Thoracic aorta (tissue), 2 donors: ENCODE data around the gene MYRF. TPM values are rescaled to one million over a fixed set of nuclear protein-coding genes. Genes with fewer than 3 reads are reported as not detected.

ENCODE experiments used
- ATAC-seq: fragments of 150-250 bp; one replicate; pipeline ENCODE4 v1.8.0; 2017; ENCODE audit warnings: low read depth; ENCODE audit not compliant: insufficient number of reproducible peaks, low FRiP score
- DNase-seq: peaks from one replicate; pipeline ENCODE4 v3.0.0-alpha.2; 2020; ENCODE audit warnings: low spot score
- H3K27ac ChIP-seq, 2 donors: fragments of 200-600 bp; sonication (generic); 1 replicate in 1 of 2; 2 replicates in 1 of 2; pipeline ENCODE4 v1.5.1; 2016; ENCODE audit warnings: mild to moderate bottlenecking in 2 of 2, moderate library complexity in 2 of 2
- H3K27me3 ChIP-seq: fragments of 200-600 bp; sonication (generic); replicated peaks from 2 replicates; pipeline ENCODE4 v1.6.0; 2016; ENCODE audit warnings: mild to moderate bottlenecking; ENCODE audit not compliant: insufficient read depth
- H3K36me3 ChIP-seq: fragments of 200-600 bp; sonication (generic); one replicate; pipeline ENCODE4 v1.5.1; 2016
- H3K4me1 ChIP-seq, 2 donors: fragments of 200-600 bp; sonication (generic); 1 replicate in 1 of 2; 2 replicates in 1 of 2; pipeline versions ENCODE4 v1.5.1 to v1.6.0; 2016; ENCODE audit warnings: low read depth in 2 of 2, mild to moderate bottlenecking in 1 of 2; ENCODE audit not compliant: control insufficient read depth in 1 of 2
- H3K4me3 ChIP-seq: fragments of 200-600 bp; sonication (generic); 2 replicates; pipeline ENCODE4 v1.5.1; 2016; ENCODE audit warnings: mild to moderate bottlenecking
- H3K9me3 ChIP-seq: fragments of 200-600 bp; sonication (generic); 2 replicates; pipeline ENCODE4 v1.5.1; 2016
- CTCF ChIP-seq: fragments of 200-600 bp; sonication (generic); IDR thresholded peaks from one replicate; pipeline ENCODE4 v1.5.1; 2019; ENCODE audit warnings: antibody characterized with exemption
- total RNA-seq, 2 donors: library from RNA; depleted of rRNA; stranded (reverse); fragments of >200 nt; gene quantifications; one replicate each; pipeline versions ENCODE4 v1.1.0 to v1.2.3, GENCODE V29; 2016

MYRF gene
- total RNA-seq, 2 donors from 2014 or later = 5.1 TPM; not detected in 1

- H3K27ac ChIP-seq = no peak overlapping the region
- no peak for DNase-seq
Observed at GRCh38 chr11:61711498-61711897, 40.9 kb upstream of the MYRF start.

GRCh38 chr11:61712314-61712713 is 40.1 kb upstream of the MYRF start:
- H3K27ac ChIP-seq = no peak overlapping the region
- no peak for TF ChIP-seq CTCF
- H3K36me3 ChIP-seq = no peaks in the 10 kb centered on the region

More at GRCh38 chr11:61711498-61711897, 40.9 kb upstream of the MYRF start:
- H3K36me3 ChIP-seq = no peaks in the 10 kb centered on the region
- no peaks in the 10 kb centered on the region for H3K4me1 ChIP-seq
- no peak for TF ChIP-seq CTCF
- ATAC-seq = no peak
- H3K27me3 ChIP-seq = no peaks in the 10 kb centered on the region
- no peaks in the 10 kb centered on the region for H3K9me3 ChIP-seq
- no peak overlapping the region for H3K4me3 ChIP-seq

GRCh38 chr11:61712846-61713245 is 39.6 kb upstream of the MYRF start:
- Histone ChIP-seq H3K27ac (no peak overlapping the region), H3K4me3 (no peak overlapping the region)
- no peak for TF ChIP-seq CTCF

More at GRCh38 chr11:61712314-61712713, 40.1 kb upstream of the MYRF start:
- H3K4me1 ChIP-seq = no peaks in the 10 kb centered on the region
- DNase-seq = no peak
- no peak overlapping the region for H3K4me3 ChIP-seq
- no peak for ATAC-seq
- no peaks in the 10 kb centered on the region for H3K27me3 ChIP-seq
- no peaks in the 10 kb centered on the region for H3K9me3 ChIP-seq

GRCh38 chr11:61713464-61713863 is 39.0 kb upstream of the MYRF start:
- H3K36me3 ChIP-seq = no peaks in the 10 kb centered on the region
- H3K9me3 ChIP-seq = no peaks in the 10 kb centered on the region
- no peak overlapping the region for H3K4me3 ChIP-seq
- ATAC-seq = no peak
- no peak for DNase-seq
- H3K27ac ChIP-seq = no peak overlapping the region
- no peak for TF ChIP-seq CTCF
- H3K4me1 ChIP-seq = peaks cover 0 to 8% of the 10 kb centered on the region in 2 donors
- no peaks in the 10 kb centered on the region for H3K27me3 ChIP-seq

More at GRCh38 chr11:61712846-61713245, 39.6 kb upstream of the MYRF start:
- Histone ChIP-seq H3K9me3 (no peaks in the 10 kb centered on the region), H3K36me3 (no peaks in the 10 kb centered on the region), H3K27me3 (no peaks in the 10 kb centered on the region), H3K4me1 (peaks cover 0 to 2% of the 10 kb centered on the region in 2 donors)
- DNase-seq (no peak), ATAC-seq (no peak)

- Histone ChIP-seq H3K4me3 (no peak overlapping the region), H3K27me3 (no peaks in the 10 kb centered on the region), H3K9me3 (no peaks in the 10 kb centered on the region), H3K27ac (no peak overlapping the region), H3K4me1 (peaks cover 0 to 10% of the 10 kb centered on the region in 2 donors), H3K36me3 (no peaks in the 10 kb centered on the region)
- no peak for ATAC-seq
- no peak for TF ChIP-seq CTCF
- DNase-seq = no peak
Observed at GRCh38 chr11:61713906-61714305, 38.5 kb upstream of the MYRF start.
